Fibroblast of lung (primary cell): ENCODE data around the gene APBA2.

Source experiments
- CTCF ChIP-seq, 2 donors: IDR thresholded peaks in 1 of 2; conservative IDR thresholded peaks in 1 of 2; 1 replicate in 1 of 2; 2 replicates in 1 of 2; pipeline ENCODE4 v1.5.1; 2011 to 2012; ENCODE audit warnings: low read length in 2 of 2, control low read depth in 1 of 2, inconsistent platforms in 1 of 2, low read depth in 1 of 2, mild to moderate bottlenecking in 1 of 2
- EZH2 ChIP-seq: IDR thresholded peaks from 2 replicates; pipeline ENCODE4 v1.5.1; 2012; ENCODE audit warnings: low read length, control low read depth, mild to moderate bottlenecking; ENCODE audit errors: missing control alignments

GRCh38 chr15:29079479-29079878, 193.7 kb downstream of the APBA2 start:
- TF ChIP-seq CTCF (conservative IDR thresholded peaks at IDR 0.05 in 1 of 2, IDR thresholded peaks at IDR 0.05 in 1 of 2; ENCODE audit: low read depth in 1 of 2, low read length in 2 of 2) (no peak), EZH2 (no peak)
